Measurements from ENCODE around the gene MED13.

DNA sequence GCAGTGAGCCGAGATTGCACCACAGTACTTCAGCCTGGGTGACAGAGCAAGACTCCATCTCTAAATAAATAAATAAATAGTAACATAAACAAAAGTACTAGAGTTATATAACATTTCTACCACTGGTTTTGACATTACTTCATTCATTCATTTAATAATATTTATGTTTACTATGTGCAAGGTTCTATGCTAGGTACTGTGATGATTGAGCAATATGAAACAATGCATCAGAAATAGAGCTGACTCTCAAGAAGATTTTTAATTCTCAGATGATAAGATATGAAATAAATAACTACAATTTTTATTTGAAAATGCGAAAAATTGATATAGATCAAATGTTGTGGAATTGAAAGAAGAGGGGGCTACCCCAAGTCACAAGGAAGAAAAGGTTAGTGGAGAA, 8.9 kb upstream of the MED13 start:
- TF ChIP-seq TAF1 (IDR thresholded peaks at IDR 0.05; ENCODE audit: borderline replicate concordance, low read depth, low read length) (no peak), POLR2A (IDR thresholded peaks at IDR 0.05; ENCODE audit: low read depth, low read length) (no peak)

All from GM12892 (cell line).